Measurements from ENCODE around the gene GNPTAB.

GNPTAB gene

GRCh38 chr12:101697197-101697929, 133.4 kb downstream of the GNPTAB start, which contains the start of gene CHPT1:
TSS of gene CHPT1 (plus strand) at chr12:101697640. CDS start at chr12:101697862, 222 bp downstream.
- H3K9me3 ChIP-seq (ENCODE audit: severe bottlenecking), result no peaks in the 10 kb centered on the region
- H3K27me3 ChIP-seq (ENCODE audit: insufficient read depth, low read depth, severe bottlenecking), result no peaks in the 10 kb centered on the region
- DNase-seq, result peak; percentile 88
- H3K36me3 ChIP-seq, result no peaks in the 10 kb centered on the region
- H3K27ac ChIP-seq, result peak within 1 kb of the TSS; percentile 94
- H3K4me3 ChIP-seq (ENCODE audit: low read depth, low read length), result peak within 1 kb of the TSS; percentile 71
- TF ChIP-seq, protein P1, sequence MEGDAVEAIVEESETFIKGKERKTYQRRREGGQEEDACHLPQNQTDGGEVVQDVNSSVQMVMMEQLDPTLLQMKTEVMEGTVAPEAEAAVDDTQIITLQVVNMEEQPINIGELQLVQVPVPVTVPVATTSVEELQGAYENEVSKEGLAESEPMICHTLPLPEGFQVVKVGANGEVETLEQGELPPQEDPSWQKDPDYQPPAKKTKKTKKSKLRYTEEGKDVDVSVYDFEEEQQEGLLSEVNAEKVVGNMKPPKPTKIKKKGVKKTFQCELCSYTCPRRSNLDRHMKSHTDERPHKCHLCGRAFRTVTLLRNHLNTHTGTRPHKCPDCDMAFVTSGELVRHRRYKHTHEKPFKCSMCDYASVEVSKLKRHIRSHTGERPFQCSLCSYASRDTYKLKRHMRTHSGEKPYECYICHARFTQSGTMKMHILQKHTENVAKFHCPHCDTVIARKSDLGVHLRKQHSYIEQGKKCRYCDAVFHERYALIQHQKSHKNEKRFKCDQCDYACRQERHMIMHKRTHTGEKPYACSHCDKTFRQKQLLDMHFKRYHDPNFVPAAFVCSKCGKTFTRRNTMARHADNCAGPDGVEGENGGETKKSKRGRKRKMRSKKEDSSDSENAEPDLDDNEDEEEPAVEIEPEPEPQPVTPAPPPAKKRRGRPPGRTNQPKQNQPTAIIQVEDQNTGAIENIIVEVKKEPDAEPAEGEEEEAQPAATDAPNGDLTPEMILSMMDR (IDR thresholded peaks at IDR 0.05; ENCODE audit: low read depth, low read length), result no peak

GRCh38 chr12:101696251-101697196, 134.2 kb downstream of the GNPTAB start:
- TF ChIP-seq, protein P1 (IDR thresholded peaks at IDR 0.05; ENCODE audit: low read depth, low read length), result no peak
- H3K9me3 ChIP-seq (ENCODE audit: severe bottlenecking), result no peaks in the 10 kb centered on the region
- H3K36me3 ChIP-seq, result no peaks in the 10 kb centered on the region
- no peaks in the 10 kb centered on the region for H3K27me3 ChIP-seq (ENCODE audit: insufficient read depth, low read depth, severe bottlenecking)
- peak; percentile 30 for DNase-seq
- H3K27ac ChIP-seq, result peak overlapping the region; percentile 94
- H3K4me3 ChIP-seq (ENCODE audit: low read depth, low read length), result peak overlapping the region; percentile 71

DNA sequence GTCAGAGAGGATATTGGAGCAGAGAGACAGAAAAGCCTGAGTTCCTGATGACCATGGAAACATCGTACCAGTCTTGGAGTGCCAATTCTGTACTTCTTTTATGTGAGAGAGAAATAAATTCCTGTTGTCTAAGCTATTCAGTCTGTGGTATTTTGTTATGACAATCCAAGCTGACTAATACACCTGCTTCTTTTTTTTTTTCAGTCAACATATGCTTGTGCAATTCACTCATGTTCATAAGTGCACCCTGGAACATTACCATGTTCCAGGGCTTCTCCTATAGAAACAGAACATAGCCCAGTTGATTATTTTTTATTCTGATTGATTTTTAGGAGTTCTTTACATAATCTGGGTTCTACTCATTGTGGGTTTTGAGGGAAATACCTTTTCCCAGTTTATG, 135.1 kb downstream of the GNPTAB start:
- Histone ChIP-seq H3K9me3 (ENCODE audit: severe bottlenecking) (no peaks in the 10 kb centered on the region), H3K4me3 (ENCODE audit: low read depth, low read length) (no peak overlapping the region), H3K27me3 (ENCODE audit: insufficient read depth, low read depth, severe bottlenecking) (no peaks in the 10 kb centered on the region), H3K27ac (no peak overlapping the region), H3K36me3 (no peaks in the 10 kb centered on the region)
- TF ChIP-seq, protein P1 (IDR thresholded peaks at IDR 0.05; ENCODE audit: low read depth, low read length), result no peak
- no peak for DNase-seq

All from WERI-Rb-1 (cell line).